Measurements from ENCODE around the gene RAB3B. TPM values are rescaled to one million over a fixed set of nuclear protein-coding genes. Genes with fewer than 3 reads are reported as not detected.
"Not testable (repeated sequence)": the region's sequence is repeated elsewhere in the genome, so short reads cannot be mapped to it uniquely, and the experiment has no call there.

Gene RAB3B
- total RNA-seq (2014; rRNA removed; shearing (Covaris generic)) = 0.43 and 0.54 TPM in 2 replicates

GRCh38 chr1:51990478-51990965, at the start of gene RAB3B:
Gene RAB3B, minus strand, starts transcription at chr1:51990700. Its CDS starts 13,583 bp downstream, at chr1:51977117.
- DNase-seq (ENCODE audit: low spot score) = peak; percentile 32

GRCh38 chr1:52037909-52038308, 47.4 kb upstream of the RAB3B start:
- no peak for DNase-seq (ENCODE audit: low spot score)

- DNase-seq (ENCODE audit: low spot score) = peak; percentile 72
These were observed 46.9 kb upstream of the RAB3B start for GRCh38 chr1:52037402-52037814.

GRCh38 chr1:52034050-52034384, 43.5 kb upstream of the RAB3B start:
- DNase-seq (ENCODE audit: low spot score) = no peak

GRCh38 chr1:52033190-52034049, 42.9 kb upstream of the RAB3B start, which contains the start of gene KTI12:
Gene KTI12, minus strand, starts transcription at chr1:52033810. Its CDS starts 49 bp downstream, at chr1:52033761.
- peak; percentile 89 for DNase-seq (ENCODE audit: low spot score)

- DNase-seq (ENCODE audit: low spot score) = no peak
These were observed 42.3 kb upstream of the RAB3B start for GRCh38 chr1:52032785-52033131.

- DNase-seq (ENCODE audit: low spot score) = no peak
These were observed 41.8 kb upstream of the RAB3B start for GRCh38 chr1:52032124-52032784.

- DNase-seq (ENCODE audit: low spot score) = not testable (repeated sequence)
These were observed 38.3 kb upstream of the RAB3B start for GRCh38 chr1:52028839-52029238.

- DNase-seq (ENCODE audit: low spot score) = no peak
These were observed 37.8 kb upstream of the RAB3B start for GRCh38 chr1:52028328-52028727.

- DNase-seq (ENCODE audit: low spot score) = no peak
These were observed 35.8 kb upstream of the RAB3B start for GRCh38 chr1:52026278-52026677.

GRCh38 chr1:52022133-52022532, 31.6 kb upstream of the RAB3B start:
- no peak for DNase-seq (ENCODE audit: low spot score)

GRCh38 chr1:52008071-52008809, 17.7 kb upstream of the RAB3B start:
- no peak for DNase-seq (ENCODE audit: low spot score)

- no peak for DNase-seq (ENCODE audit: low spot score)
These were observed 16.9 kb upstream of the RAB3B start for GRCh38 chr1:52007215-52008002.

- not testable (repeated sequence) for DNase-seq (ENCODE audit: low spot score)
These were observed 15.6 kb upstream of the RAB3B start for GRCh38 chr1:52006081-52006553.

GRCh38 chr1:52005548-52005947, 15.0 kb upstream of the RAB3B start:
- not testable (repeated sequence) for DNase-seq (ENCODE audit: low spot score)

- no peak for DNase-seq (ENCODE audit: low spot score)
These were observed 13.4 kb upstream of the RAB3B start for GRCh38 chr1:52003877-52004276.

GRCh38 chr1:52002038-52002917, 11.8 kb upstream of the RAB3B start:
- peak; percentile 85 for DNase-seq (ENCODE audit: low spot score)

- DNase-seq (ENCODE audit: low spot score) = no peak
These were observed 8.2 kb upstream of the RAB3B start for GRCh38 chr1:51998701-51999100.

- DNase-seq (ENCODE audit: low spot score) = no peak
These were observed 7.5 kb upstream of the RAB3B start for GRCh38 chr1:51997974-51998382.
